Liver (tissue), 9 donors: ENCODE measurements around the gene DENND11. TPM values are rescaled to one million over a fixed set of nuclear protein-coding genes. Genes with fewer than 3 reads are reported as not detected.

Source experiments
- DNase-seq: peaks from one replicate; pipeline ENCODE4 v3.0.0-alpha.2; 2017; ENCODE audit warnings: low spot score
- H3K27ac ChIP-seq, 2 donors: one replicate each; pipeline ENCODE4 v1.7.0; 2013; ENCODE audit warnings: inconsistent platforms in 2 of 2, low read length in 2 of 2, control low read depth in 1 of 2, low read depth in 1 of 2, mild to moderate bottlenecking in 1 of 2
- H3K27me3 ChIP-seq, 4 donors: one replicate each; pipeline versions ENCODE4 v1.6.1 to v1.7.0; 2013; ENCODE audit warnings: low read length in 3 of 4, inconsistent platforms in 1 of 4, mild to moderate bottlenecking in 1 of 4, moderate library complexity in 1 of 4; ENCODE audit not compliant: control insufficient read depth in 4 of 4, insufficient read depth in 4 of 4
- H3K36me3 ChIP-seq, 4 donors: one replicate each; pipeline versions ENCODE4 v1.6.1 to v1.7.0; 2013; ENCODE audit warnings: low read length in 3 of 4, mild to moderate bottlenecking in 3 of 4, low read depth in 1 of 4, moderate library complexity in 1 of 4; ENCODE audit not compliant: control insufficient read depth in 4 of 4, insufficient read depth in 3 of 4
- H3K4me1 ChIP-seq, 4 donors: one replicate each; pipeline versions ENCODE4 v1.6.1 to v1.7.0; 2013; ENCODE audit warnings: low read length in 3 of 4, mild to moderate bottlenecking in 3 of 4, moderate library complexity in 1 of 4; ENCODE audit not compliant: control insufficient read depth in 4 of 4, insufficient read depth in 4 of 4
- H3K4me3 ChIP-seq, 3 donors: one replicate each; pipeline versions ENCODE4 v1.6.1 to v1.7.0; 2013; ENCODE audit warnings: low read length in 3 of 3, control low read depth in 1 of 3, low read depth in 1 of 3, mild to moderate bottlenecking in 1 of 3
- H3K9ac ChIP-seq, 2 donors: one replicate each; pipeline ENCODE4 v1.7.0; 2013; ENCODE audit warnings: low read length in 2 of 2, mild to moderate bottlenecking in 2 of 2, moderate library complexity in 2 of 2, control low read depth in 1 of 2, low read depth in 1 of 2
- H3K9me3 ChIP-seq, 4 donors: one replicate each; pipeline versions ENCODE4 v1.6.1 to v1.7.0; 2013; ENCODE audit warnings: low read length in 3 of 4; ENCODE audit not compliant: control insufficient read depth in 4 of 4
- ATF3 ChIP-seq: IDR thresholded peaks from 2 replicates; pipeline ENCODE4 v1.6.1; 2016; ENCODE audit warnings: antibody characterized with exemption
- FOXA1 ChIP-seq: IDR thresholded peaks from 2 replicates; pipeline ENCODE4 v1.6.1; 2016; ENCODE audit warnings: antibody characterized with exemption
- FOXA2 ChIP-seq: IDR thresholded peaks from 2 replicates; pipeline ENCODE4 v1.6.1; 2016; ENCODE audit warnings: antibody characterized with exemption
- HNF4A ChIP-seq, 2 donors: conservative IDR thresholded peaks; 2 replicates each; pipeline ENCODE4 v1.6.1; 2016; ENCODE audit warnings: antibody characterized with exemption in 2 of 2, mild to moderate bottlenecking in 2 of 2
- HNF4G ChIP-seq: IDR thresholded peaks from 2 replicates; pipeline ENCODE4 v1.6.1; 2016; ENCODE audit warnings: antibody characterized with exemption
- JUND ChIP-seq, 2 donors: IDR thresholded peaks; 2 replicates each; pipeline ENCODE4 v1.6.1; 2016; ENCODE audit warnings: antibody characterized with exemption in 2 of 2
- MAX ChIP-seq: IDR thresholded peaks from 2 replicates; pipeline ENCODE4 v1.6.1; 2016; ENCODE audit warnings: antibody characterized with exemption
- NR2F2 ChIP-seq: IDR thresholded peaks from 2 replicates; pipeline ENCODE4 v1.6.1; 2016; ENCODE audit warnings: antibody characterized with exemption
- RAD21 ChIP-seq, 2 donors: IDR thresholded peaks; 2 replicates each; pipeline ENCODE4 v1.6.1; 2016; ENCODE audit warnings: antibody characterized with exemption in 2 of 2, mild to moderate bottlenecking in 2 of 2
- REST ChIP-seq: IDR thresholded peaks from 2 replicates; pipeline ENCODE4 v1.6.1; 2016; ENCODE audit warnings: antibody characterized with exemption, mild to moderate bottlenecking
- RXRA ChIP-seq, 2 donors: IDR thresholded peaks; 2 replicates each; pipeline ENCODE4 v1.6.1; 2017 to 2018; ENCODE audit warnings: antibody characterized with exemption in 2 of 2, mild to moderate bottlenecking in 1 of 2
- YY1 ChIP-seq: IDR thresholded peaks from 2 replicates; pipeline ENCODE4 v1.6.1; 2016; ENCODE audit warnings: antibody characterized with exemption, mild to moderate bottlenecking
- ZBTB33 ChIP-seq: IDR thresholded peaks from 2 replicates; pipeline ENCODE4 v1.6.1; 2016; ENCODE audit warnings: antibody characterized with exemption
- WGBS: extraction: QIAGEN DNeasy Blood & Tissue Kit; methylation state at CpG from one replicate; pipeline ENCODE4 v1.1.7; 2013; 5-methylcytosine and 5-hydroxymethylcytosine counted together
- polyA plus RNA-seq, 2 donors: library from polyadenylated mRNA; stranded (reverse) in 1 of 2; unstranded in 1 of 2; fragments of 200-250 nt in 1 of 2; fragments of >200 nt in 1 of 2; fragmentation: Nextera tagmentation in 1 of 2; extraction: Ambion mirVana in 1 of 2; gene quantifications; one replicate each; pipeline versions ENCODE4 v1.2.1 to v1.2.3, GENCODE V29; 2013 to 2015
- total RNA-seq, 2 donors: library from RNA; depleted of rRNA; stranded (reverse); fragments of >200 nt; gene quantifications; one replicate each; pipeline ENCODE4 v1.2.3, GENCODE V29; 2014
- donor health status: healthy.
- donor health status: healthy.
- donor health status: healthy.
- donor health status: healthy.
- donor health status: healthy.

The DENND11 gene
- total and polyA plus RNA-seq, 4 donors: 8.4 to 48.4 (median 12.8) TPM

GRCh38 chr7:141737118-141737835, 35.3 kb upstream of the DENND11 start:
- H3K36me3 ChIP-seq: peaks cover 6 to 13% (median 6%) of the 10 kb centered on the region in 4 donors
- TF ChIP-seq HNF4A (conservative IDR thresholded peaks at IDR 0.05) (peak in 1 of 2 donors; percentile 24), MAX (no peak), ATF3 (peak; percentile 56)
- H3K4me3 ChIP-seq: peak overlapping the region; percentile 65 to 71 (median 68)
- H3K9ac ChIP-seq: peak overlapping the region; percentile 31 to 85
- H3K27ac ChIP-seq: peak overlapping the region; percentile 79 to 84
- DNase-seq: peak; percentile 33
- H3K27me3 ChIP-seq: no peaks in the 10 kb centered on the region
- H3K4me1 ChIP-seq: peaks cover 8 to 15% (median 12%) of the 10 kb centered on the region in 4 donors
- H3K9me3 ChIP-seq: no peaks in the 10 kb centered on the region
- WGBS: 44% methylated on average over 11 of the region's 11 CpGs

- no peaks in the 10 kb centered on the region for H3K4me1 ChIP-seq
- no peak overlapping the region for H3K9ac ChIP-seq
- H3K4me3 ChIP-seq: no peak overlapping the region
- no peak overlapping the region for H3K27ac ChIP-seq
- DNase-seq: no peak
- TF ChIP-seq RAD21 (IDR thresholded peaks at IDR 0.05) (no peak), ATF3 (no peak), HNF4A (conservative IDR thresholded peaks at IDR 0.05) (no peak), FOXA2 (no peak), ZBTB33 (no peak), REST (no peak), MAX (no peak), FOXA1 (no peak), NR2F2 (no peak), RXRA (IDR thresholded peaks at IDR 0.05) (no peak), JUND (IDR thresholded peaks at IDR 0.05) (no peak), YY1 (no peak), HNF4G (no peak)
- no peaks in the 10 kb centered on the region for H3K27me3 ChIP-seq
- no peaks in the 10 kb centered on the region for H3K9me3 ChIP-seq
- H3K36me3 ChIP-seq: no peaks in the 10 kb centered on the region
- 83% methylated on average over 21 of the region's 24 CpGs for WGBS
Observed at GRCh38 chr7:141731476-141732149, 29.6 kb upstream of the DENND11 start.
